Breast epithelium (tissue), 3 donors: Measurements from ENCODE around the gene ZNF81.
"Not testable (repeated sequence)": the region's sequence is repeated elsewhere in the genome, so short reads cannot be mapped to it uniquely, and the experiment has no call there.

Source experiments
- POLR2A ChIP-seq: fragments of 450-650 bp; IDR thresholded peaks from one replicate; pipeline ENCODE4 v1.6.1; 2016; ENCODE audit warnings: antibody characterized with exemption, mild to moderate bottlenecking, moderate library complexity
- TF ChIP-seq, protein P1 (sequence below), 3 donors: fragments of 450-650 bp; IDR thresholded peaks; one replicate each; pipeline ENCODE4 v1.5.1; 2016 to 2017; ENCODE audit warnings: antibody characterized with exemption in 3 of 3, mild to moderate bottlenecking in 3 of 3, moderate library complexity in 3 of 3

DNA sequence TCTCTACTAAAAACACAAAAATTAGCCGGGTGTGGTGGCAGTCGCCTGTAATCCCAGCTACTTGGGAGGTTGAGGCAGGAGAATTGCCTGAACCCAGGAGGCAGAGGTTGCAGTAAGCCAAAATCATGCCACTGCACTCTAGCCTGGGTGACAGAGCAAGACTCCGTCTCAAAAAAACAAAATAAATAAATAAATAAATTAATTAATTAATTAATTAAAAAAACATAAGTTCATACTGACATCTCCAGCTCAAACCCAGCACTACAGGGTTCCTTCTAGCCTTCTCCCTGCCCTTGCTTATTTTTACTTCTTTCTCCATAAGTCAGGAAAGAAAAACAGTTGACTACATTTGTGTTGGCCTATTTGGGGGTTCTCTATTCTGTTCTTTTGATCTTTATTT is 95.3 kb downstream of the ZNF81 start:
- TF ChIP-seq, protein P1, sequence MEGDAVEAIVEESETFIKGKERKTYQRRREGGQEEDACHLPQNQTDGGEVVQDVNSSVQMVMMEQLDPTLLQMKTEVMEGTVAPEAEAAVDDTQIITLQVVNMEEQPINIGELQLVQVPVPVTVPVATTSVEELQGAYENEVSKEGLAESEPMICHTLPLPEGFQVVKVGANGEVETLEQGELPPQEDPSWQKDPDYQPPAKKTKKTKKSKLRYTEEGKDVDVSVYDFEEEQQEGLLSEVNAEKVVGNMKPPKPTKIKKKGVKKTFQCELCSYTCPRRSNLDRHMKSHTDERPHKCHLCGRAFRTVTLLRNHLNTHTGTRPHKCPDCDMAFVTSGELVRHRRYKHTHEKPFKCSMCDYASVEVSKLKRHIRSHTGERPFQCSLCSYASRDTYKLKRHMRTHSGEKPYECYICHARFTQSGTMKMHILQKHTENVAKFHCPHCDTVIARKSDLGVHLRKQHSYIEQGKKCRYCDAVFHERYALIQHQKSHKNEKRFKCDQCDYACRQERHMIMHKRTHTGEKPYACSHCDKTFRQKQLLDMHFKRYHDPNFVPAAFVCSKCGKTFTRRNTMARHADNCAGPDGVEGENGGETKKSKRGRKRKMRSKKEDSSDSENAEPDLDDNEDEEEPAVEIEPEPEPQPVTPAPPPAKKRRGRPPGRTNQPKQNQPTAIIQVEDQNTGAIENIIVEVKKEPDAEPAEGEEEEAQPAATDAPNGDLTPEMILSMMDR (IDR thresholded peaks at IDR 0.05): not testable (repeated sequence)
- TF ChIP-seq POLR2A: not testable (repeated sequence)
